CD4-positive, CD25-positive, alpha-beta regulatory T cell (primary cell): ENCODE measurements around the gene COQ8A. TPM values are rescaled to one million over a fixed set of nuclear protein-coding genes. Genes with fewer than 3 reads are reported as not detected.

Experiments
- ATAC-seq, 2 donors: fragments of 150-1000 bp; cut with Tn5 transposase; one replicate each; pipeline ENCODE4 v1.10.0; 2021; ENCODE audit warnings: low read depth in 2 of 2, moderate number of reproducible peaks in 2 of 2, moderate library complexity in 1 of 2
- DNase-seq, 3 donors: peaks; one replicate each; pipeline versions ENCODE4 v3.0.0 to v3.0.0-alpha.2; 2012 to 2022; ENCODE audit warnings: mixed read lengths in 1 of 3
- H3K27ac ChIP-seq: one replicate; pipeline ENCODE4 v1.7.0; 2013; ENCODE audit warnings: mild to moderate bottlenecking, low read length; ENCODE audit not compliant: insufficient read depth, poor library complexity, severe bottlenecking
- H3K27me3 ChIP-seq: one replicate; pipeline ENCODE4 v1.7.0; 2013; ENCODE audit warnings: low read length; ENCODE audit not compliant: control insufficient read depth, insufficient read depth
- H3K36me3 ChIP-seq: one replicate; pipeline ENCODE4 v1.7.0; 2013; ENCODE audit warnings: mild to moderate bottlenecking, low read length, moderate library complexity; ENCODE audit not compliant: control insufficient read depth, insufficient read depth
- H3K4me1 ChIP-seq: 2 replicates; pipeline ENCODE4 v1.7.0; 2013; ENCODE audit warnings: mild to moderate bottlenecking, low read length; ENCODE audit not compliant: insufficient read depth, control insufficient read depth, poor library complexity, severe bottlenecking
- H3K4me3 ChIP-seq: one replicate; pipeline ENCODE4 v1.7.0; 2013; ENCODE audit warnings: low read depth, mild to moderate bottlenecking, low read length, moderate library complexity
- H3K9me3 ChIP-seq, 2 experiments: 1 replicate in 1 of 2; 2 replicates in 1 of 2; pipeline ENCODE4 v1.7.0; 2013; ENCODE audit warnings: low read length in 2 of 2, mild to moderate bottlenecking in 1 of 2, moderate library complexity in 1 of 2; ENCODE audit not compliant: control insufficient read depth in 2 of 2
- H3K27ac Mint-ChIP-seq, 3 donors: one replicate each; pipeline ENCODE4 v1.8.0; 2020 to 2022; ENCODE audit warnings: mild to moderate bottlenecking in 3 of 3, mixed read lengths in 3 of 3, moderate library complexity in 2 of 3
- H3K27me3 Mint-ChIP-seq: one replicate; pipeline ENCODE4 v1.8.0; 2022; ENCODE audit warnings: mild to moderate bottlenecking, mixed read lengths
- H3K36me3 Mint-ChIP-seq: one replicate; pipeline ENCODE4 v1.8.0; 2020; ENCODE audit warnings: mixed read lengths
- H3K4me1 Mint-ChIP-seq, 4 donors: one replicate each; pipeline ENCODE4 v1.8.0; 2020 to 2022; ENCODE audit warnings: mixed read lengths in 4 of 4, mild to moderate bottlenecking in 1 of 4
- H3K4me3 Mint-ChIP-seq, 4 donors: one replicate each; pipeline ENCODE4 v1.8.0; 2020 to 2022; ENCODE audit warnings: mild to moderate bottlenecking in 4 of 4, mixed read lengths in 4 of 4, moderate library complexity in 3 of 4
- H3K9me3 Mint-ChIP-seq, 7 donors: one replicate each; pipeline ENCODE4 v1.8.0; 2020 to 2022; ENCODE audit warnings: mixed read lengths in 7 of 7, mild to moderate bottlenecking in 3 of 7, moderate library complexity in 2 of 7
- polyA plus RNA-seq, 4 donors: library from polyadenylated mRNA; unstranded; fragments of 300-500 nt; fragmentation: Illumina TruSeq; gene quantifications; one replicate each; pipeline ENCODE4 v1.2.3, GENCODE V29; 2021
- total RNA-seq: library from RNA; stranded (reverse); gene quantifications from one replicate; pipeline ENCODE4 v1.2.3, GENCODE V29; 2022

The COQ8A gene
- total and polyA plus RNA-seq, 5 donors from 2014 or later: 44.1 to 60.1 (median 54.4) TPM

DNA sequence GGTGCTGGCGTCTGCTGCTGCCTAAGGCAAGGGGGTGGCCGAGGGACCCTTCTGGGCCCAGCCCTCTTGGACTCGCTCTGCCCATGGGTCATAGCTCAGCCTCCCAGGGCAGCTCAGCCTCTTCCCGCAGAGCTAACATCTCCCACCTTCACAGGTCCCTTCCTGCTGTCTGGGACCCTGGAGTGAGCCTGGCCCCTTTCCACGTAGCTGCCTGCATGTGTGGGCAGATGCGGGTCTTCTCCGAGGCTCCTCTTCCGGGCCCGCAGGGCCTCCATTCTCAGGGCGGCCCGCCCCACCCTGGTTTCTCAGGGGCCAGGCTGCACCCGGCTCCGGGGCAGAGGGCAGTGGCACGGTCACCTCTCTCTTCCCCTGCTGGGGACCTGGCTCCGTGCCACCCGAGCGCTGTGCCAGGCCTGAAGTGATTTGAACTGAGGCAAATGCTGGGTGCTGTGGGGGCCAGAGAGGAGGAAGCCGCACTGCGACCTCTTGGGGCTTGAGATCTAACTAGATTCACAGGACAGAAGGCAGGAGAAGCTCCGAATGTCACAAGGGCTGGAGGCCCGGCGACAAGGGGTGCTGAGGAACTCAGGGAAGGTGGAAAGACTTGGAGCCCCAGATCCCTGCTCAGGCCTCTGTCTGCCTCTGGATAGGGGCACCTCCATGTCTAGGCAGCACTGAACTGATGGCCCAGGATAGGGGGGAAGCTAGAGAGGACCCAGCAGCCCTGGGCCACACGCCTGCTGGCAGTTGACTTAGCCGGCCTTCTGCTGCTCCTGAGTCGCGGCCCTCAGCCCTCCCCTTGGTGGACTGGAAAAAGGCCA, 40.7 kb downstream of the COQ8A start:
- DNase-seq: no peak
- no peaks in the 10 kb centered on the region for H3K27me3 Mint-ChIP-seq
- no peaks in the 10 kb centered on the region for H3K27me3 ChIP-seq

DNA sequence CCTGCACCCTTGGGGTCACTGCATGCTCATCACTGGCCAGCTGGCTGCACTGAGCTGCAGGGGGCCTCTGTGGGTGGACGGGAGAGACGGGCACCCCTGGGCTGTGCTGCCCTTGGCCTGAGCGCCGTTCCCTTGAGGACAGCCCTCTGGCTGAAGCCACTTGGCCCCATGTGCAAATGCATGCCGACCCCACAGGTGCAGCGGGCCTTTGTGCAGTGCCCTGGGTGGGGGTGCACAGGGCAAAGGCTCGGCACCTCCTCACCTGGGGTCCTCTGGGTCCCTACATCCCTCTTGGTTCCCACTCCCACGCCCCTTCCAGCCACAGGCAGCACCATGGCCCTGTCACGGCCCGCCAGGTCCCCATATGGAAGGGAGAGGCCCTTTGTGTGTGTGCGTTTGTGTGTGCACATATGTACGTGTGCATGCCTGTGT, 41.3 kb downstream of the COQ8A start:
- Histone ChIP-seq H3K9me3 (no peaks in the 10 kb centered on the region), H3K36me3 (peaks cover 34% of the 10 kb centered on the region), H3K4me1 (no peaks in the 10 kb centered on the region), H3K4me3 (no peak overlapping the region), H3K27ac (no peak overlapping the region), H3K27me3 (no peaks in the 10 kb centered on the region)
- Mint-ChIP-seq H3K9me3 (peaks cover 0 to 1% (median 0%) of the 10 kb centered on the region in 7 donors), H3K4me3 (no peak overlapping the region), H3K27me3 (no peaks in the 10 kb centered on the region), H3K4me1 (peaks cover 0 to 3% (median 0%) of the 10 kb centered on the region in 4 donors), H3K27ac (peak overlapping the region in 1 of 3 donors; percentile 14), H3K36me3 (peaks cover 6% of the 10 kb centered on the region)
- ATAC-seq (no peak), DNase-seq (no peak)

More for the DNA sequence above, 40.7 kb downstream of the COQ8A start:
- Mint-ChIP-seq H3K4me1 (no peaks in the 10 kb centered on the region), H3K9me3 (peaks cover 0 to 1% (median 0%) of the 10 kb centered on the region in 7 donors), H3K36me3 (no peaks in the 10 kb centered on the region), H3K4me3 (no peak overlapping the region), H3K27ac (no peak overlapping the region)
- Histone ChIP-seq H3K27ac (no peak overlapping the region), H3K9me3 (no peaks in the 10 kb centered on the region), H3K4me3 (no peak overlapping the region), H3K4me1 (no peaks in the 10 kb centered on the region), H3K36me3 (peaks cover 28% of the 10 kb centered on the region)
- ATAC-seq: no peak

DNA sequence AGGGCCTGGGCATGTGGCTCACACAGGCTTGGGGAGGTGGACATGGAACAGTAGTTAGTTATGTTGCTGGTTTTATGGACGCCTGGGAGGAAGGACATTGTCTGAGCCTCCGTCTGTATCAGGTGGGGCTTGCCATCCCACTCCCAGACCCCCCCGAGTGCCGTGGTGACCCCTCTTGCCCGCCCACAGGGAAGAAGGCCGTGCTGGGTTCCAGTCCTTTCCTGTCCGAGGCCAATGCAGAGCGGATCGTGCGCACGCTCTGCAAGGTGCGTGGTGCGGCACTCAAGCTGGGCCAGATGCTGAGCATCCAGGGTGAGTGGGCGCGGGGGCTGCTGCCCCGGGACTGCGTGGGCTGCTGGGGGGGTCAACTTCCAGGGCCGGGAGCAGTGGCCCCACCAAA, 41.7 kb downstream of the COQ8A start:
- no peak for ATAC-seq
- no peak for DNase-seq
- H3K9me3 ChIP-seq: no peaks in the 10 kb centered on the region
- peaks cover 38% of the 10 kb centered on the region for H3K36me3 ChIP-seq
- no peak overlapping the region for H3K4me3 ChIP-seq
- H3K27me3 Mint-ChIP-seq: no peaks in the 10 kb centered on the region
- H3K27ac ChIP-seq: no peak overlapping the region
- H3K4me1 ChIP-seq: no peaks in the 10 kb centered on the region
- H3K36me3 Mint-ChIP-seq: peaks cover 10% of the 10 kb centered on the region
- no peaks in the 10 kb centered on the region for H3K27me3 ChIP-seq
- H3K4me3 Mint-ChIP-seq: no peak overlapping the region
- H3K27ac Mint-ChIP-seq: no peak overlapping the region
- H3K4me1 Mint-ChIP-seq: peaks cover 0 to 4% (median 0%) of the 10 kb centered on the region in 4 donors
- peaks cover 0 to 1% (median 0%) of the 10 kb centered on the region in 7 donors for H3K9me3 Mint-ChIP-seq

DNA sequence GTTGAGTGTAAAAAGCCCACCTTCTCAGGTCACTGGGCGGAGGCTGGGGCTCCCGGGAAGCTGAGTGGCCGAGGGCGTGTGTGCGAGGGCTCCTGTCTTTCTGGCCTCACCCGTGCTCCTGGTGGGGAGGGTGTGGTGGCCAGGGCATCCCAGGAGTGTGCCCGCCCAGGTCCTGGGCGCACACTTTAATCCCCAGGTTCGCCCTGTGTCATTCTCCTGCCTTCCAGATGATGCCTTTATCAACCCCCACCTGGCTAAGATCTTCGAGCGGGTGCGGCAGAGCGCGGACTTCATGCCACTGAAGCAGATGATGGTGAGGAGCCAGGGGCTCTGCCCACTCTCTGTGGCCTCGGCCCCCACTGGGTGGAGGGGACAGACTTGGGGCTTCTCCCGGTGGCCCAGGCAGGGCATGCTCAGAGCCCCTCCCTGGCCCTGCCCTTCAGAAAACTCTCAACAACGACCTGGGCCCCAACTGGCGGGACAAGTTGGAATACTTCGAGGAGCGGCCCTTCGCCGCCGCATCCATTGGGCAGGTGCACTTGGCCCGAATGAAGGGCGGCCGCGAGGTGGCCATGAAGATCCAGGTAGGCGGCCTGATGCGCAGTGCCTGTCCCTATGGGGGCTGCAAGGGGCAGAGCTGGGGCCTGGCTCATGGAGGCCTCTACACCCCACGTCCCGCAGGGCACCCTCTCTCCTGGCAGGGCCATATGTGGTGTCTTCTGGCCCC, 42.5 kb downstream of the COQ8A start:
- Mint-ChIP-seq H3K36me3 (peaks cover 13% of the 10 kb centered on the region), H3K4me3 (peak overlapping the region in 1 of 4 donors; percentile 47), H3K27ac (peak overlapping the region in 1 of 3 donors; percentile 59), H3K9me3 (peaks cover 0 to 1% (median 0%) of the 10 kb centered on the region in 7 donors), H3K4me1 (peaks cover 0 to 9% (median 0%) of the 10 kb centered on the region in 4 donors), H3K27me3 (no peaks in the 10 kb centered on the region)
- Histone ChIP-seq H3K9me3 (no peaks in the 10 kb centered on the region), H3K36me3 (peaks cover 42% of the 10 kb centered on the region), H3K4me1 (peaks cover 1% of the 10 kb centered on the region), H3K4me3 (no peak overlapping the region), H3K27ac (no peak overlapping the region), H3K27me3 (no peaks in the 10 kb centered on the region)
- DNase-seq: no peak
- ATAC-seq: no peak

DNA sequence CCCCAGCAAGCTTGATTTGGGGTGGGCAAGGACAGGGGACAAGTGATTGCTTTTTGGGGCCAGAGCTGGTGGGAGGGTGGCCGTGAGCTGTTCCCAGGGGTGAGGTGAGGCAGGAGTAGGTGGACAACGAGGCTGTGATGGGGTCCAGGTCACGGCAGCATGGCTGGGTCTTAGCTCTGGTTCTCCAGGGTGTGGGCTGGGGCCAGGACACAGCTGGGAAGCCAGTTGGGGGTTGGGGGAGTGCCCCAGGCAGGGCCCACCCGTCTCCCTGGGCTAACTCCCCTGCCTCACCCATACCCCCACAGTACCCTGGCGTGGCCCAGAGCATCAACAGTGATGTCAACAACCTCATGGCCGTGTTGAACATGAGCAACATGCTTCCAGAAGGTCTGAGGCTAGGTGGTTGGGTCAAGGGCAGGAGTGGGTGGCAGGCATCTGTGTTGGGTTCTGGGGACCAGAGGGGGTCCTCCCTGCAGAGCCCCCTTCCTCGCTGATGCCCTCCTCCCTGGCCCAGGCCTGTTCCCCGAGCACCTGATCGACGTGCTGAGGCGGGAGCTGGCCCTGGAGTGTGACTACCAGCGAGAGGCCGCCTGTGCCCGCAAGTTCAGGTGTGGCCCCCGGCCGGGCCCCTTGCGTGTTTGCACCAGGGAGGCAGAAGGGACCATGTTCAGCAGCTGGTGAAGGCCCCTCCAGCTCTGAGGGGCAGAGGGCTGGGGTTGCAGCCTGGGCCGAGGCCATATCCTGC, 43.3 kb downstream of the COQ8A start:
- no peak for DNase-seq
- H3K4me3 ChIP-seq: no peak overlapping the region
- Mint-ChIP-seq H3K9me3 (no peaks in the 10 kb centered on the region), H3K27me3 (no peaks in the 10 kb centered on the region), H3K27ac (peak overlapping the region in 2 of 3 donors; percentile 59 to 87), H3K36me3 (peaks cover 13% of the 10 kb centered on the region), H3K4me1 (peaks cover 0 to 17% (median 3%) of the 10 kb centered on the region in 4 donors), H3K4me3 (no peak overlapping the region)
- H3K9me3 ChIP-seq: no peaks in the 10 kb centered on the region
- no peak overlapping the region for H3K27ac ChIP-seq
- H3K4me1 ChIP-seq: peaks cover 9% of the 10 kb centered on the region
- H3K36me3 ChIP-seq: peaks cover 39% of the 10 kb centered on the region
- no peaks in the 10 kb centered on the region for H3K27me3 ChIP-seq
- ATAC-seq: no peak

DNA sequence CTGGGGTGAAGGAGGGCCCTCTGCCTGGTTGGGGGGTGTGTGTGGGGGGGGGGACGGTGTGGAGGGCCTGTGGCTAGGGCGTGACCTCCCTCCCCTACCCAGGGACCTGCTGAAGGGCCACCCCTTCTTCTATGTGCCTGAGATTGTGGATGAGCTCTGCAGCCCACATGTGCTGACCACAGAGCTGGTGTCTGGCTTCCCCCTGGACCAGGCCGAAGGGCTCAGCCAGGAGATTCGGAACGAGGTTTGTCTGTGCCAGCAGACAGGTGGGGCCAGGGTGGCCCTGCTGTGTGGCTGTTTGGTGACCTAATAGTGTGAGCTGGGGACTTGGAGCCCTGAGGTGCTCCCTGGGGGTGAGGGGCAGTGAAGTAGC, 43.9 kb downstream of the COQ8A start:
- Histone ChIP-seq H3K27me3 (no peaks in the 10 kb centered on the region), H3K4me3 (no peak overlapping the region), H3K36me3 (peaks cover 39% of the 10 kb centered on the region), H3K4me1 (peaks cover 15% of the 10 kb centered on the region), H3K27ac (no peak overlapping the region), H3K9me3 (no peaks in the 10 kb centered on the region)
- peaks cover 13% of the 10 kb centered on the region for H3K36me3 Mint-ChIP-seq
- peaks cover 3 to 23% (median 8%) of the 10 kb centered on the region in 4 donors for H3K4me1 Mint-ChIP-seq
- H3K27ac Mint-ChIP-seq: peak overlapping the region in 1 of 3 donors; percentile 84
- no peaks in the 10 kb centered on the region for H3K9me3 Mint-ChIP-seq
- ATAC-seq (no peak), DNase-seq (no peak)
- no peaks in the 10 kb centered on the region for H3K27me3 Mint-ChIP-seq
- no peak overlapping the region for H3K4me3 Mint-ChIP-seq

DNA sequence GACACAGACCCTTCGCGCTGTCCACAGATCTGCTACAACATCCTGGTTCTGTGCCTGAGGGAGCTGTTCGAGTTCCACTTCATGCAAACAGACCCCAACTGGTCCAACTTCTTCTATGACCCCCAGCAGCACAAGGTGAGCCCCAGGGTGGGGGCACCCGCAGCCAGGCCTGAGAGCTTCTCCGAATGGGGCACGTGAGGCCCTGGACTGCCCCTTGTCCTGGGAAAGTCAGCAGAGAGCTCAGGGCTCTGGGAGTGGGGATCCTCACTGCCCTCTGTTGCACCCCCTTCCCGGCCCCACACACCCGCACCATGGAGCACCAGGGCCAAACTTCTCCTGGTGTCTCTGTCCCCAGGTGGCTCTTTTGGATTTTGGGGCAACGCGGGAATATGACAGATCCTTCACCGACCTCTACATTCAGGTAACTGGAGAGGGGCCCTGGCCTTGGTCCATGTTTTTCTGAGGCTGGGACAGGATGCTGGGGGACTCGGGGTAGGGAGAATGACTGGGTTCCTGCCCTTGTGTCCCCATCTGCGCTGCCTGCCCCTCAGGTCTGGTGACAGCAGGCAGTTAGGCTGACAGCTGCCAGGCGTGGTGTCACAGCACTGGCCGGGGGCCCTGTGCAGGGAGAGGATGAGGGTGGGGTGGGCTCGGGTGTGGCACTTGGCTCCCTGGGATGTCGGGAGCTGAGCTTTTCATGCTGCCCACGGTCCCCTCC, 44.6 kb downstream of the COQ8A start:
- Mint-ChIP-seq H3K4me3 (no peak overlapping the region), H3K27ac (no peak overlapping the region), H3K9me3 (no peaks in the 10 kb centered on the region), H3K36me3 (peaks cover 13% of the 10 kb centered on the region), H3K27me3 (no peaks in the 10 kb centered on the region), H3K4me1 (peaks cover 9 to 30% (median 13%) of the 10 kb centered on the region in 4 donors)
- H3K4me1 ChIP-seq: peaks cover 22% of the 10 kb centered on the region
- no peaks in the 10 kb centered on the region for H3K9me3 ChIP-seq
- H3K27ac ChIP-seq: no peak overlapping the region
- no peak for DNase-seq
- peaks cover 39% of the 10 kb centered on the region for H3K36me3 ChIP-seq
- H3K27me3 ChIP-seq: no peaks in the 10 kb centered on the region
- H3K4me3 ChIP-seq: no peak overlapping the region
- ATAC-seq: no peak
